ENCODE measurements around the gene CXCL17.
"Not testable (repeated sequence)": the region's sequence is repeated elsewhere in the genome, so short reads cannot be mapped to it uniquely, and the experiment has no call there.

CXCL17 gene

DNA sequence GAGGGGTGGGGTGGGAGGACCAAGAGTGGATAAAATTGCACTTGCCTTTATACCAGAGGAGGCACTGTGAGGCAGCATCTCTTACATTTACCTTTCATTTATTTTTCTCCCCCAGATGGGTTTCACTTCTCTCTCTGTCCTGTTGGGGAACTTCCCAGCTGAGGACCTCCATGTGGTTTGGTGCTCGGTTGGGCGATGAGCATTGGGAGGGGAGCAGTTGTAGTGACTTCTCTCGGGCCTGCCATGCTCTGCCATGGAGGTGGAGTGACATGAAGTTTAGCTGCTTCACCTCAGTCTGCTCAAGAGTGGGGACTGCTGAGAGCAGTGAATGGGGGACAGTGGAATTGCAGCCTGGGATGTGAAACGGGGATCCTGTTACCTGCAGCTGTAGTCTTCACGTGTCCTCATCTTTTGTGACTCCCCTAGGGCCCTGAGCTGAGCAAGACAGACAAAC lies 23.1 kb upstream of the CXCL17 start:
- DNase-seq, result no peak

GRCh38 chr19:42461700-42462324 lies 19.1 kb upstream of the CXCL17 start:
- DNase-seq, result no peak

GRCh38 chr19:42461231-42461630 lies 18.5 kb upstream of the CXCL17 start:
- DNase-seq, result not testable (repeated sequence)

GRCh38 chr19:42459926-42460325 lies 17.2 kb upstream of the CXCL17 start:
- no peak for DNase-seq

GRCh38 chr19:42455621-42456081 lies 12.9 kb upstream of the CXCL17 start:
- DNase-seq, result no peak

DNA sequence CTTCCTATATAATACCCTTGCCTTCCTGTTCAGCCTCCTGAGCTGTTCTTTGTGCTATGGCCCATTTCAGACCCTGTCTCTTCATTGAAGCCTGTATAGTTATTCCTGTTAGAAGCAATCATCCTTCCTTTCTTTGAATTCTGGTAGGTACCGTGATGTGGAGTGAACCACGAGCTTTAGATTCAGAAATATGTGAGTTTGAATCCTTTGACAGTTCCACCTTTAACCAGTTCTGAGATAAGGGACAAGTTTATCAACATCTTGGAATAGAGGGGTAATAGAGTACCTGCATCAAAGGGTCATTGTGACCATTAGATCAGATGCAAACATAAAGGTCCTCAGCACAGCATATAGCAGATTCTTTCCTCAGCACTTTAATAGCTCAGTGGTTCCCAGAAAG lies 12.3 kb upstream of the CXCL17 start:
- DNase-seq, result no peak

- no peak for DNase-seq
These were observed 9.8 kb upstream of the CXCL17 start for GRCh38 chr19:42452590-42452989.

DNA sequence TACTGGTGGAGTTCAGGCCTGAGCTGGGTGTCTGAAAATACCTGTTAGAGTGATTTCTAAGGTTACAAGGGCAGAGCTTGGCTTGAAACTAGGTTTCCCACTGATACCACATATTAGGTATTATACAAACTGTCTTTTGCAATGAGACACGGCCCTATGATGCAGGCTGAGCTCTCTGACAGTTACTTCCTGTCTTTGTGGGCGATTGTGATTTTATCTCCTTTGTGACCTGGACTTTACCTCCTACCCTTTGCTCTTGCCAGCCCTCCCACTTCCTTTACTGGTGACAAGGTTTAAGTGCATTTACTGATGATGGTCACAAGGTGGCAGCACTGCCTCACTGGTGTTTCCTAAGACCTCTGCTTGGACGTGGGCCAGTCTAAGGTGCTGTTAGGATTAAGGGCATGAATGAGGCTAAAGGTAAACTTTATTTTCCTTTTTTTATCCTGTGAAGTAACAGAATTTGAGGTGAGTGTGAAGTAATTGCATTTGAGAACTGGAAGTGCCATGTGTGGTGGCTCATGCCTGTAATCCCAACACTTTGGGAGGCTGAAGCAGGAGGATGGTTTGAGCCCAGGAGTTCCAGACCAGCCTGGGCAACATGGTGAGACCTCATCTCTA lies 7.7 kb upstream of the CXCL17 start:
- DNase-seq, result peak; percentile 5

GRCh38 chr19:42448306-42448705 lies 5.6 kb upstream of the CXCL17 start:
- DNase-seq, result not testable (repeated sequence)

DNA sequence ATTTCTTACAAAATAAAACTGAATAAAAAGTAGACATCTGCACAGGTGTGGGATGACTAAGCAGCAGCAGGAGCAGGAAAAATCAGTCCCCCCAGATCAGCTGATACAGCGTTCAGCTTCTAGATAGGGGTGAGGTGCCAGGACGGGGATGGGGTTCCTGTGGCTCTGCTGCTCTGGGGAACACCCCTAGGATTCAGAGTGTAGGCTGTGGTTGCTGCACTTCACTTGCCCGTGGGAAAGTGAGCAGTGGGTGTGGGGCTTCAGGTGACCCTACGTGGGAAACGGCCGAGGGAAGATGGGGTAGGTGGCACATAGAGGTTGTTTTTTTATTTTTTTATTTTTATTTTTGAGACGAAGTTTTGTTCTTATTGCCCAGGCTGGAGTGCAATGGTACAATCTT lies 3.2 kb upstream of the CXCL17 start:
- no peak for DNase-seq

DNA sequence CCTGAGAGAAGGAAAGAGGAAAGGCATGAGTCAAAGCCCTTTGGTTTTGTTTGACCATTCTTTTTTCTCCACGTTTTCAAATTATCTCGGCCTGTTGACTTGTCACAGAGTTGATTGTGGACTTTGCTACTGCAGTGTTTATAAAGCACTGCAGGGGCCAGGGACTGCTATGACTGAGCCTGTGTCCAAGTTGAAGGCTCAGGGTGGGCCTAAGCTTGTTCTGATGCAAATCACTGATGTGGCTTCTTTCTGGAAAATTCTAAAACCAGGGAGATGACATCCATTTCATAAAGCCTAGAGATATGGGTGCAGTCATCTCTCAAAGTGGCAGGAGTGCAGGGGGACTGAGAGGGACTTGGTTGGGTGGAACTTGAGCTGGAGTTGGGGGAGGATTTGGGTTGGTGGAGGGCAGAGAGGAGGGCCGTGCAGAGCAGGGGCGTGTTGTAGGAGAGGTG lies 1.2 kb upstream of the CXCL17 start:
- DNase-seq, result no peak

GRCh38 chr19:42441049-42441445 lies 1.7 kb downstream of the CXCL17 start:
- DNase-seq, result no peak

- DNase-seq, result no peak
These were observed 2.2 kb downstream of the CXCL17 start for GRCh38 chr19:42440357-42441048.

GRCh38 chr19:42436006-42436405 lies 6.7 kb downstream of the CXCL17 start:
- DNase-seq, result no peak

DNA sequence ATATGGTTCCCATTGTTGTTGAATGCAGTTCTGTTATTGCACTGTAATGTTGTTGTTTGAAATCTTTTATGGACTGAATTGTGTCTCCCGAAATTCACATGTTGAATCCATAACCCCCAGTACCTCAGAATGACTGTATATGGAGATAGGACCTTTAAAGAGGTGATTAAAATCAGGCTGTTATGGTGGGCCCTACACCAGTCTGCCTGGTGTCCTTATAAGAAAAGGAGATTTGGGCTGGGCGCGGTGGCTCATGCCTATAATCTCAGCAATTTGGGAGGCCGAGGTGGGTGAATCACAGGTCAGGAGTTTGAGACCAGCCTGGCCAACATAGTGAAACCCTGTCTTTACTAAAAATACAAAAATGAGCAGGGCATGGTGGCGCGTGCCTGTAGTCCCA lies 7.4 kb downstream of the CXCL17 start:
- DNase-seq, result no peak

DNA sequence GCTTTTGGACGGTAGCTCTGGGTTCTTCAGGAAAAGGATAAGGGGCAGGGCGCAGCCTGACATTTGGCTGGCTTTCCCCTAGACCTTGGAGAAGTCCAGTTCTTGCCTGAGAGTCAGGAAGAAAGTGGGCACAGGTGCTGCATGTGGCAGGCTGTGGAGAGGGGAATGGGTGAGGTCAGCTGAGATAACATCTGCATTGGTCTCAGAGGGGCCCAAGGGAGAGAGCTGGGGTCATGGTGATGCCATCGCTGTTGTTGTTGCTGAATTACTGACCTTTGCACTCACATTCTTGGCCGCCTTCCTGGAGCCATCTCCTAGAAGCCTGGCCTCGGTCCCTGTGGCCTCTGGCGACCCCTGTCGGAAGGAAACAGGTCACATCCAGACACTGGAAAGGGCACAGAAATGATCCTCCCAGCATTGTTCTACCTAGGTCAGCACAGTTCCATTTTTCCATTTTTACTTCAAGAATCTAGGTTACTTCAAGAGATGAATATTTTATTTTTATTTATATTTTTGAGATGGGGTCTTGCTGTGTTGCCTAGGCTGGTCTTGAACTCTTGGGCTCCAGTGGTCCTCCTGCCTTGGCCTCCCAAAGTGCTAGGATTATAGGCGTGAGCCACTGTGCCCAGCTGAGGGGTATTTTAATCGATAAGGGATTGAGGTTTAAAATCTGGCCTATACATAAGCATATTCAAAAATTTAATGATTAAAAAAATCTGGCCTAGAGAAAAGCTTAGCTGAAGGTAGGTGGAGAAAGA lies 9.1 kb downstream of the CXCL17 start:
- DNase-seq, result no peak

- DNase-seq, result no peak
These were observed 11.3 kb downstream of the CXCL17 start for GRCh38 chr19:42431486-42431885.

DNA sequence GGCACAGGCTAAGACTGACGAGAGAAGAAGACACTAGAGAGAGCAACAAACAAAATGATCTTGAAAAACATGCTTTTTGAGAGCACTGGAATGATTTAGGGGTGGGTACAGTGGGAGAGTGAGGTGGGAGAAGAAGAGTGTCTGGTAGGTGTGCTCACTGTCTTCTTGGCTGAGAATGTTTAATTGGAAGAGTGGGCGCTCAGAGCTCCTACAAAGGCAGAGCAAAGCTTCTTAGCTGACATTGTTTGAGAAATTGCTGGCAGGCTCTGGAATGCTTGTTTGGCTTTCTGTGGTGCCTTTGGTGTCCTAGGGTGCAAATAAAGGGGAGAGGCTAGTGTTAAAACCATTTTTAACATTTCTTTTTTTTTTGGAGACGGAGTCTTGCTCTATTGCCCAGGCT lies 14.1 kb downstream of the CXCL17 start:
- DNase-seq, result no peak

DNA sequence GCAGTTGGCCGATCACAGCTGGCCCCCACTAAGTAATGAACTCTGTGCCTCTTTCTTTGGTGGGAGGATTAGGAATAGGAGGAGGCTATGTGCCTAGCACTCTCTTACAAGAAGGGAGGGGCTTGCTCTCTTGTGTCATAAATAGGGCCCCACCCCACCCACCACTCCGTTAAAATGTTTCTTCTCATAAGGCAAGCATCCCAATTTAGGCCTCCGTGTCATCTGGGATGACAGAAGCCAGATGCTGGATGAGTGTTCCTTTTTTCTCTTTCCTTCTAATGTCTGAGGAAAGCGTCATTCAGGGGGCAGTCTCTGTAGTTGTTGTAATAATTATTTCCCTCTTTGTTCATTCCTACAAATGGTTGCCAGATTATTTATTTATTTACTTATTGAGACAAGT lies 15.4 kb downstream of the CXCL17 start, which contains the start of gene LIPE:
Gene LIPE, minus strand, starts transcription at position 76 of the 400 bp plus-strand sequence. CDS start 239 bp downstream, outside the sequence.
- DNase-seq, result no peak

- no peak for DNase-seq
These were observed 16.1 kb downstream of the CXCL17 start for GRCh38 chr19:42426643-42427042.

DNA sequence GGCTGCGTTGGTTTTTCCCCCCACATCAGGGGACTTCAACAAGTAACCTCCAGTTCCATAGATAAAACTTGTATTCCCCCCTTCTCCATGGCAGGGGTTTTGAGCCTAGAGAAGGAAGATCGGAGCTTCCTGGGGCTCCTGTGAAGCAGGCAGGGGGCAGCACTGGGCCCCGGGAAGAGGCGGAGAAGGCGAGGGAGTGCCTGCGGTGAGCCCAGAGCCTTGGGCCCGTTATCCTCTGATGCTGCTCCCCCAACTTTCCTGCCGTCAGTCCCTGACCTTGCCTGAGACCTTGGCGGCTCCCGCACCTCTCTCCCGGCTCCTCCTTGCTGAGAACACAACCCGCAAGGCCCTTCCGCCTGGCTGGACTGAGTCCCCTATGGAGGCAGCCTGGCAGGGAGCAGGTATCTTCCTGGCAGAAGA lies 18.0 kb downstream of the CXCL17 start:
- DNase-seq, result no peak

DNA sequence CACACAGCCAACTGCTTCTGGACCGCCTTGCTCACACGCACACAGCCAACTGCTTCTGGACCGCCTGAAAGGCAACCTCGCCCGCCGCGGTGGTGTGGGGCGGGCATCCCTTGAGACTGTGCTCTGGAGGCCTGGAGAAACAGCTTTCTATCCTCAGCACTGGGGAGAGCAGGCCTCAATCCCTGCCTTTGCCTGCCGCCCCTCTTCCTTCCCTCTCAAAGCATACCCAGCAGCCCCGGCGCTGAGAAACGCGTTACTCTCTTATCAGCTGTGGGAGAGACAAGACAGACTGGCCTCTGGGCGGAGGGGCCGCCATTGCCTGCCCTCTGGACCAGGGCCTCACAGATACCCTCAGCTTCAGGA lies 18.4 kb downstream of the CXCL17 start:
- no peak for DNase-seq
